Stimulated activated CD8-positive, alpha-beta memory T cell treated with anti-CD3 and anti-CD28 coated beads, Interleukin-7, amount 100 ng/mL, for 4 hours (primary cell): Measurements from ENCODE around the gene TDRD3.
"Not testable (repeated sequence)": the region's sequence is repeated elsewhere in the genome, so short reads cannot be mapped to it uniquely, and the experiment has no call there.

Experiments used
- DNase-seq, 2 donors: peaks; one replicate each; pipeline ENCODE4 v3.0.0-alpha.2; 2020; ENCODE audit warnings: low read depth in 2 of 2

TDRD3 gene

GRCh38 chr13:60396783-60397703 is at the start of gene TDRD3:
TSS of gene TDRD3 (plus strand) at chr13:60397220. CDS start at chr13:60397365, 145 bp downstream.
- peak; percentile 66 to 77 for DNase-seq

- no peak for DNase-seq
Measured at GRCh38 chr13:60347690-60348089, 49.3 kb upstream of the TDRD3 start.

GRCh38 chr13:60348097-60348496 is 48.9 kb upstream of the TDRD3 start:
- no peak for DNase-seq

- no peak for DNase-seq
Measured at GRCh38 chr13:60351326-60351725, 45.7 kb upstream of the TDRD3 start.

GRCh38 chr13:60351855-60352615 is 45.0 kb upstream of the TDRD3 start:
- DNase-seq = no peak

GRCh38 chr13:60352644-60353043 is 44.4 kb upstream of the TDRD3 start:
- no peak for DNase-seq

GRCh38 chr13:60355056-60355455 is 42.0 kb upstream of the TDRD3 start:
- no peak for DNase-seq

- no peak for DNase-seq
Measured at GRCh38 chr13:60356970-60357369, 40.0 kb upstream of the TDRD3 start.

GRCh38 chr13:60358453-60358852 is 38.6 kb upstream of the TDRD3 start:
- DNase-seq = no peak

- DNase-seq = no peak
Measured at GRCh38 chr13:60363288-60363687, 33.7 kb upstream of the TDRD3 start.

- no peak for DNase-seq
Measured at GRCh38 chr13:60369242-60369641, 27.8 kb upstream of the TDRD3 start.

- no peak for DNase-seq
Measured at GRCh38 chr13:60370343-60370742, 26.7 kb upstream of the TDRD3 start.

- DNase-seq = no peak
Measured at GRCh38 chr13:60372141-60372540, 24.9 kb upstream of the TDRD3 start.

- not testable (repeated sequence) for DNase-seq
Measured at GRCh38 chr13:60379282-60379681, 17.7 kb upstream of the TDRD3 start.

- DNase-seq = no peak
Measured at GRCh38 chr13:60379837-60380565, 17.0 kb upstream of the TDRD3 start.

GRCh38 chr13:60384911-60385310 is 12.1 kb upstream of the TDRD3 start:
- DNase-seq = no peak

- no peak for DNase-seq
Measured at GRCh38 chr13:60386250-60386649, 10.8 kb upstream of the TDRD3 start.

GRCh38 chr13:60392131-60392530 is 4.9 kb upstream of the TDRD3 start:
- no peak for DNase-seq

GRCh38 chr13:60395971-60396782 is 843 bp upstream of the TDRD3 start:
- DNase-seq = peak; percentile 79 to 86

GRCh38 chr13:60397704-60398378 is 821 bp downstream of the TDRD3 start:
- peak in 1 of 2 donors; percentile 5 for DNase-seq
